Uterus (tissue), 4 donors: ENCODE data around the gene PRELID3B. TPM values are rescaled to one million over a fixed set of nuclear protein-coding genes. Genes with fewer than 3 reads are reported as not detected.

ENCODE experiments used
- DNase-seq, 2 donors: peaks; one replicate each; pipeline ENCODE4 v3.0.0-alpha.2; 2019 to 2020
- H3K27ac ChIP-seq, 2 donors: fragments of 200-600 bp; sonication (generic); 1 replicate in 1 of 2; 2 replicates in 1 of 2; pipeline ENCODE4 v1.5.1; 2016 to 2018
- H3K27me3 ChIP-seq, 2 donors: fragments of 200-600 bp; sonication (generic); one replicate each; pipeline ENCODE4 v1.5.1; 2018 to 2019; ENCODE audit warnings: control low read depth in 1 of 2
- H3K36me3 ChIP-seq, 2 donors: fragments of 200-600 bp; sonication (generic); one replicate each; pipeline ENCODE4 v1.5.1; 2019; ENCODE audit warnings: control low read depth in 1 of 2
- H3K4me1 ChIP-seq, 2 donors: fragments of 200-600 bp; sonication (generic); one replicate each; pipeline ENCODE4 v1.5.1; 2018 to 2019; ENCODE audit warnings: control low read depth in 1 of 2
- H3K4me3 ChIP-seq, 2 donors: fragments of 200-600 bp; sonication (generic); 1 replicate in 1 of 2; 2 replicates in 1 of 2; pipeline ENCODE4 v1.5.1; 2018 to 2019; ENCODE audit warnings: mild to moderate bottlenecking in 1 of 2
- H3K9me3 ChIP-seq, 2 donors: fragments of 200-600 bp; sonication (generic); one replicate each; pipeline ENCODE4 v1.5.1; 2019; ENCODE audit warnings: control low read depth in 1 of 2
- CTCF ChIP-seq, 4 experiments: fragments of 200-600 bp in 2 of 4; fragments of 450-650 bp in 2 of 4; sonication (generic) in 2 of 4; IDR thresholded peaks; one replicate each; pipeline ENCODE4 v1.5.1; 2016 to 2019; ENCODE audit warnings: antibody characterized with exemption in 4 of 4, mild to moderate bottlenecking in 2 of 4, moderate library complexity in 1 of 4
- POLR2A ChIP-seq, 2 donors: fragments of 450-650 bp; IDR thresholded peaks; one replicate each; pipeline ENCODE4 v1.6.1; 2016; ENCODE audit warnings: antibody characterized with exemption in 2 of 2, mild to moderate bottlenecking in 1 of 2, moderate library complexity in 1 of 2
- intact Hi-C: fragments of 100-400 bp; cut with DNase I; formaldehyde crosslinking; loops from one replicate; pipeline ENCODE4 v1.15.1; 2023; ENCODE audit warnings: low total_unique reads
- total RNA-seq, 4 donors: library from RNA; depleted of rRNA in 3 of 4; stranded (reverse); fragments of >200 nt in 3 of 4; gene quantifications; one replicate each; pipeline versions ENCODE4 v1.1.0 to v1.2.4, GENCODE V29; 2014 to 2023
- donor health status: DM: yes; HTN: yes; CAD: no.

PRELID3B gene
- total RNA-seq, 4 donors from 2014 or later = 13.3 to 44.3 (median 31.9) TPM

DNA sequence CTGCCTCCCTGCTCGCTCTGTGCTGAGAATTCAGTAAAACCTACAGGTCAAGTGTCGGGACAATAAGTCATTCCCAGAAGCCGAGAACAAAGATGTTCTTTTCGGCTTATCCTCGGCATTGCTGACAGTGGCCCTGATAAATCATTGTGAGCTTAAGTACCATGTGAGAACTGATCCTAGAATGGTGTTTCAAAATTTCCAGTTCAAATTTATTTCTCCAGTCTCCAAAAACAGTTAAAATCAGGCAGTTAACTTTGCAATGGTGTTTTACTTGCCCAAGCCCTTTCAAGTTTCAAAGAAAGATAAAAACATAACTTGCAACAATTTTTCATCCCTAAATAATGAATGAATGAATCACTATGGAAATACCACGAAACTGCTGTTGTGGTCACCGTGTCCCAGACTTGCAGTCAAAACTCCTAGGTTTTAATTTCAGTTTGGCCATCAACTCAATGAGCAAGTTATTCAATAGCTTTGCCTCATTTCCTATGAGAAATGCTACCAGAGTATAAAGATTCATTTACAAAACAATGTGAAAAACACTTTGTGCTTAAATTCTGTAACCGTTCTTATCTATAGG lies 14.8 kb downstream of the PRELID3B start:
- H3K27ac ChIP-seq = no peak overlapping the region
- H3K36me3 ChIP-seq = no peaks in the 10 kb centered on the region
- H3K4me3 ChIP-seq = no peak overlapping the region
- intact Hi-C loops = no loop called here
- DNase-seq = no peak
- peaks cover 3 to 5% of the 10 kb centered on the region in 2 donors for H3K4me1 ChIP-seq
- H3K27me3 ChIP-seq = no peaks in the 10 kb centered on the region
- no peaks in the 10 kb centered on the region for H3K9me3 ChIP-seq
- TF ChIP-seq CTCF (IDR thresholded peaks at IDR 0.05) (no peak), POLR2A (IDR thresholded peaks at IDR 0.05) (no peak)

- intact Hi-C loops = no loop called here
- no peak overlapping the region for H3K4me3 ChIP-seq
- no peaks in the 10 kb centered on the region for H3K9me3 ChIP-seq
- DNase-seq = no peak
- no peak for TF ChIP-seq CTCF (IDR thresholded peaks at IDR 0.05)
- TF ChIP-seq POLR2A (IDR thresholded peaks at IDR 0.05) = no peak
- H3K36me3 ChIP-seq = no peaks in the 10 kb centered on the region
- peaks cover 3 to 5% of the 10 kb centered on the region in 2 donors for H3K4me1 ChIP-seq
- no peak overlapping the region for H3K27ac ChIP-seq
- no peaks in the 10 kb centered on the region for H3K27me3 ChIP-seq
These were observed 15.5 kb downstream of the PRELID3B start for GRCh38 chr20:59026904-59027740.

DNA sequence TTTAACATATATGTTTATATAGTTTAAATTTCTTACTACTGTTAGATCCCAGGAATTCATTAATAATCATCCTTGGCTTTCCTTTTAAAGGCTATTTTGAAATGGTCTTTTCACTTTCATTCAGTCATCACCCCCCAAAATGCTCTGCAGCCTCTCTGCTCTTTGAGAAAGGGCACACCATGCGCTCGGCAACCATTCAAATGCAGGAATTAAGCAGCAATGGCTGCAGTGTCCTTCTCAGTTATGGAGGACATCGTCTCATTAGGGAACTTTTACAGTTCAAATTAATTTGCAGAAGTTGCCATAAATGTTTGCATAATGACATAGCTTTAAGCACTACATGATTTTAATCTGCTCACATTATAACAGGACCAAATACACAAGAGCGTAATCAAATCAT lies 17.1 kb downstream of the PRELID3B start:
- H3K9me3 ChIP-seq = no peaks in the 10 kb centered on the region
- H3K27ac ChIP-seq = no peak overlapping the region
- H3K36me3 ChIP-seq = no peaks in the 10 kb centered on the region
- H3K27me3 ChIP-seq = no peaks in the 10 kb centered on the region
- H3K4me1 ChIP-seq = peaks cover 0 to 3% of the 10 kb centered on the region in 2 donors
- H3K4me3 ChIP-seq = no peak overlapping the region
- DNase-seq = no peak
- TF ChIP-seq CTCF (IDR thresholded peaks at IDR 0.05) = no peak
- intact Hi-C loops = no loop called here

DNA sequence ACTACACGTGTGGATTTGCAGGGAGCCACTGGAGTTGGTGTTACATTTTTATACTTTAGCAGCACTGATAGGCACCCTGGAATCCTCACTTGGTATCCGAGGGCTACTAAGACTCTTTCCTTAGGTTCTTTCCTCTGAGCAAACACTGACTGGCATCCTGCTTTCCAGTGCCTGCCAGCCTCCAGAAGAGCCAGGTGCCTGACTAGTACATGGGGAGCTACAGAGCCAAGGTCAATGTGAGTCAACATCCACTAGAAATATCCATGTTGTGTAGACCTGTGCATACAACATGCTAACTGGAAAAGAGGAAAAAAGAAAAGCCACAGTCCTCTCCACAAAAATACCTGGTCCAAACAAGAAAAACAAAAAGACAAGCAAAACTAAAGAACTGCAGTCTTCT lies 17.5 kb downstream of the PRELID3B start:
- TF ChIP-seq POLR2A (IDR thresholded peaks at IDR 0.05) (no peak), CTCF (IDR thresholded peaks at IDR 0.05) (no peak)
- Histone ChIP-seq H3K36me3 (no peaks in the 10 kb centered on the region), H3K9me3 (no peaks in the 10 kb centered on the region), H3K4me3 (no peak overlapping the region), H3K27me3 (no peaks in the 10 kb centered on the region), H3K27ac (no peak overlapping the region), H3K4me1 (peaks cover 0 to 3% of the 10 kb centered on the region in 2 donors)
- no peak for DNase-seq
- intact Hi-C loops = no loop called here

DNA sequence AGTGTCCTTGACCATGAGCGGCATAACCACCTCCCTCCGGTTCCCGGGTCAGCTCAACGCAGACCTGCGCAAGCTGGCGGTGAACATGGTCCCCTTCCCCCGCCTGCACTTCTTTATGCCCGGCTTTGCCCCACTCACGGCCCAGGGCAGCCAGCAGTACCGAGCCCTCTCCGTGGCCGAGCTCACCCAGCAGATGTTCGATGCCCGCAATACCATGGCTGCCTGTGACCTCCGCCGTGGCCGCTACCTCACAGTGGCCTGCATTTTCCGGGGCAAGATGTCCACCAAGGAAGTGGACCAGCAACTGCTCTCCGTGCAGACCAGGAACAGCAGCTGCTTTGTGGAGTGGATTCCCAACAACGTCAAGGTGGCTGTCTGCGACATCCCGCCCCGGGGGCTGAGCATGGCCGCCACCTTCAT lies 18.5 kb downstream of the PRELID3B start:
- intact Hi-C loops = no loop called here
- H3K27ac ChIP-seq = no peak overlapping the region
- no peaks in the 10 kb centered on the region for H3K36me3 ChIP-seq
- H3K4me3 ChIP-seq = no peak overlapping the region
- no peak for TF ChIP-seq CTCF (IDR thresholded peaks at IDR 0.05)
- no peak for TF ChIP-seq POLR2A (IDR thresholded peaks at IDR 0.05)
- DNase-seq = no peak
- H3K4me1 ChIP-seq = peaks cover 0 to 3% of the 10 kb centered on the region in 2 donors
- no peaks in the 10 kb centered on the region for H3K27me3 ChIP-seq
- H3K9me3 ChIP-seq = no peaks in the 10 kb centered on the region
